Bronchial smooth muscle cell (primary cell): ENCODE measurements around the gene CDC42EP4. TPM values are rescaled to one million over a fixed set of nuclear protein-coding genes. Genes with fewer than 3 reads are reported as not detected.

Experiments
- total RNA-seq: library from RNA; depleted of rRNA; stranded (reverse); fragments of >200 nt; gene quantifications from 2 replicates; pipeline ENCODE4 v1.2.1, GENCODE V29; 2014

CDC42EP4 gene, protein sequence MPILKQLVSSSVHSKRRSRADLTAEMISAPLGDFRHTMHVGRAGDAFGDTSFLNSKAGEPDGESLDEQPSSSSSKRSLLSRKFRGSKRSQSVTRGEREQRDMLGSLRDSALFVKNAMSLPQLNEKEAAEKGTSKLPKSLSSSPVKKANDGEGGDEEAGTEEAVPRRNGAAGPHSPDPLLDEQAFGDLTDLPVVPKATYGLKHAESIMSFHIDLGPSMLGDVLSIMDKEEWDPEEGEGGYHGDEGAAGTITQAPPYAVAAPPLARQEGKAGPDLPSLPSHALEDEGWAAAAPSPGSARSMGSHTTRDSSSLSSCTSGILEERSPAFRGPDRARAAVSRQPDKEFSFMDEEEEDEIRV
- total RNA-seq = 29.3 and 46.3 TPM in 2 replicates

DNA sequence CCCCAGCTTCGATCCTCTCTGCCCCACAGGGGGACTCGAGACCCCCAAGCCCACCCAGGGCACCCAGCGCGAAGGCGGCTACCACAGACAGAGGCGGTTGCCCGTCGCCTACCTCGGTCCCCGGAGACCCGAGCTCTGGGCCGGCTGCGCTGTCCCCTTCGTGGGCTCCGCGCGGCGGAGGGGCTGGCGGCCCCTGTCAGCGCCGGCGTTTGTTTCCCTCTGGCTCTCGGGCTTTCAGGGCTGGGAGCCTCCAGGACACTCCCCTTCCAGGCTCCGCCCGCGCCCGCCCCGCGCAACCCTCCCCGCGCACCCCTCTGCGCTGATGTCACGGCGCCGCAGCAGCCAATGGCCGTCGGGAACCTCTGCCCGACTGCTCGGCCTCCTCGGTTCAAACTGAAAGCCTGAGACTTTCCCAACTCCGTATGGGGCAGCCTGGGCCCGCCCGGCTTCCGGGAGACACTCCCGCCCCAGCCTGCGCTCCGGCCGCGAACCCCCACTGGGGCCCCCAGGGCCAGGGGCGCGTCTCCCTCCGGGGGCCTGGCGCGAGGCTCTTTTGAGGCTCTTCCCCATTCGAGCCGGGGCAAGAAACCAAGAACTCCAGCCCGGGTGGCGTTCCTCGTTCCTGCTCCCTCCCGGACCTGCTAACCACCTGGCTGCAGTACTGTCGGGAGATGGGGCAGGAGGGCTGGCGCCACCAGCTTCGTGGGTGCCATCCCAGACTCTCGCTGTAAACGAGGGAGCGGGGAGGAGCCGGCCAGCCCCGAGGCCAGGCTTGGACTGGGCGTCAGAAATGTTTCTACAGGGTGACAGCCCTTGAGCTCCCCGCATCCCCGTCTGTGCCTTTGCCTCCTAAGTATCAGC, at the start of gene CDC42EP4:
CDC42EP4 (minus strand) TSS at position 221 of the 861 bp plus-strand sequence. CDS start 25,501 bp downstream, outside the sequence.

DNA sequence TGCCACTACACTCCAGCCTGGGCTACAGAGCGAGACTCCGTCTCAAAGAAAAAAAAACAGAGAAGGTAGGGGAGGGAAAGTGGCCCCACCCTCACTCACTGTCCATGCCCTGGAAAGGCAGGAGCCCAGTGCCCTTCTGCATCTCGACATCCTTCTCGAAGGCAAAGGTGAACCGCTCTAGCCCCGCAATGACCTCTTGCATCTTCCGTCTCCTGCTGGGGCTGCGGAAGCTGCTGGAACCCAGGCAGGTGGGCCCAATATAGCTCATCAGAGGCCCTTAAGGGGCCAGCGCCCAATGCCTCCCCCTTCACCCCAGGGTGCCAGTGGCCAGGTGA, 50.2 kb downstream of the CDC42EP4 start, which contains the start of gene CPSF4L:
CPSF4L (minus strand) TSS at position 264 of the 335 bp plus-strand sequence; CDS start at position 202, 62 bp downstream.

Other genes starting within 250 kb of the CDC42EP4 start
- 20.3 and 21.3 TPM in 2 replicates for gene SLC39A11, start 219.3 kb downstream of the CDC42EP4 start, total RNA-seq
- under 0.01 TPM in 1 of 2 replicates, not detected in the other for gene SSTR2, start 147.0 kb downstream of the CDC42EP4 start, total RNA-seq
- 13.4 and 14.3 TPM in 2 replicates for gene COG1, start 118.9 kb downstream of the CDC42EP4 start, total RNA-seq
- 0.09 TPM in 1 of 2 replicates, not detected in the other for gene CPSF4L, start 50.1 kb downstream of the CDC42EP4 start, total RNA-seq